ENCODE measurements around the gene JRKL. TPM values are rescaled to one million over a fixed set of nuclear protein-coding genes. Genes with fewer than 3 reads are reported as not detected.
A peak's percentile ranks its signal among the peaks of the same experiment; 100 is the strongest.

The JRKL gene
- total and polyA plus RNA-seq, 2 of the 13 experiments (the other 11 are each of a cell fraction or from before 2014, with no cell fraction given), result 3.2 to 4.5 TPM

DNA sequence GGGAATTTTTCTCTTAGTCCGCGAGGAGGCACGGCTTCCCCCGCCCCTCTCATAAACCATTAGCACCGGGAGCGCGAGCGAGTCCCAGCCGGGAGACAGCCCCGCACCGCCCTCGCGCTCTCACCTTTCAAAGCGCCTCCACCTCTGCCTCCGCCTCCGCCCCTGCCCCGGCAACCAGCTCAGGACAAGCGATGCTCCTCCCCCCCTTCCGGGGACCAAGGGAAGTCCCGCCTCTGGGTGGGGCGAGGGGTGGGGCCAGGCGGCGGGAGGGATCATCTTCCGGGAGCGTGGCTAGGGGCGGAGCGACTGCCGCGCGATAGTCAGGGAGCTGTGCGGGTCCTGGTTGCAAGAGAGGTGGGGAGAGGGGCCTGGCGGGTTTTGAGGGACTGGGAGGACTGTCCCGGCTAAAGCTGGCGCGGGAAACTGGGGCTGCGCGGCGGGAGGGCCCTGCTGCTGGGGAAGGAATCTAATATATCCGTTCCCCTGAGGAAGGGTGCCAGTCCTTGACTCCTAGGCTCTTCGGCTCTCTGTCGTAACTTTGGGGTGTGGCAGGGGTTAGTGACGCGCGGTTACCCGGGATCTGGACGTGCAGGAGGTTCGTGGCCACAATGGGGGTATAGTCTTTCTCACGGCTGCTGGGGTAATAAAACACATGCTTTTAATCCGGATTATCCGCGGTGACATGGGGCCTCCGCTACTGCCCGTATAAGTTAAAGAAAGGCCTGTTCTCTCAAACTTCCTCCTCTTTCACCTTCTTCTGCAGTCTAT lies at the start of gene JRKL, which contains the start of gene CCDC82 (continued):
- TF ChIP-seq, protein P1, sequence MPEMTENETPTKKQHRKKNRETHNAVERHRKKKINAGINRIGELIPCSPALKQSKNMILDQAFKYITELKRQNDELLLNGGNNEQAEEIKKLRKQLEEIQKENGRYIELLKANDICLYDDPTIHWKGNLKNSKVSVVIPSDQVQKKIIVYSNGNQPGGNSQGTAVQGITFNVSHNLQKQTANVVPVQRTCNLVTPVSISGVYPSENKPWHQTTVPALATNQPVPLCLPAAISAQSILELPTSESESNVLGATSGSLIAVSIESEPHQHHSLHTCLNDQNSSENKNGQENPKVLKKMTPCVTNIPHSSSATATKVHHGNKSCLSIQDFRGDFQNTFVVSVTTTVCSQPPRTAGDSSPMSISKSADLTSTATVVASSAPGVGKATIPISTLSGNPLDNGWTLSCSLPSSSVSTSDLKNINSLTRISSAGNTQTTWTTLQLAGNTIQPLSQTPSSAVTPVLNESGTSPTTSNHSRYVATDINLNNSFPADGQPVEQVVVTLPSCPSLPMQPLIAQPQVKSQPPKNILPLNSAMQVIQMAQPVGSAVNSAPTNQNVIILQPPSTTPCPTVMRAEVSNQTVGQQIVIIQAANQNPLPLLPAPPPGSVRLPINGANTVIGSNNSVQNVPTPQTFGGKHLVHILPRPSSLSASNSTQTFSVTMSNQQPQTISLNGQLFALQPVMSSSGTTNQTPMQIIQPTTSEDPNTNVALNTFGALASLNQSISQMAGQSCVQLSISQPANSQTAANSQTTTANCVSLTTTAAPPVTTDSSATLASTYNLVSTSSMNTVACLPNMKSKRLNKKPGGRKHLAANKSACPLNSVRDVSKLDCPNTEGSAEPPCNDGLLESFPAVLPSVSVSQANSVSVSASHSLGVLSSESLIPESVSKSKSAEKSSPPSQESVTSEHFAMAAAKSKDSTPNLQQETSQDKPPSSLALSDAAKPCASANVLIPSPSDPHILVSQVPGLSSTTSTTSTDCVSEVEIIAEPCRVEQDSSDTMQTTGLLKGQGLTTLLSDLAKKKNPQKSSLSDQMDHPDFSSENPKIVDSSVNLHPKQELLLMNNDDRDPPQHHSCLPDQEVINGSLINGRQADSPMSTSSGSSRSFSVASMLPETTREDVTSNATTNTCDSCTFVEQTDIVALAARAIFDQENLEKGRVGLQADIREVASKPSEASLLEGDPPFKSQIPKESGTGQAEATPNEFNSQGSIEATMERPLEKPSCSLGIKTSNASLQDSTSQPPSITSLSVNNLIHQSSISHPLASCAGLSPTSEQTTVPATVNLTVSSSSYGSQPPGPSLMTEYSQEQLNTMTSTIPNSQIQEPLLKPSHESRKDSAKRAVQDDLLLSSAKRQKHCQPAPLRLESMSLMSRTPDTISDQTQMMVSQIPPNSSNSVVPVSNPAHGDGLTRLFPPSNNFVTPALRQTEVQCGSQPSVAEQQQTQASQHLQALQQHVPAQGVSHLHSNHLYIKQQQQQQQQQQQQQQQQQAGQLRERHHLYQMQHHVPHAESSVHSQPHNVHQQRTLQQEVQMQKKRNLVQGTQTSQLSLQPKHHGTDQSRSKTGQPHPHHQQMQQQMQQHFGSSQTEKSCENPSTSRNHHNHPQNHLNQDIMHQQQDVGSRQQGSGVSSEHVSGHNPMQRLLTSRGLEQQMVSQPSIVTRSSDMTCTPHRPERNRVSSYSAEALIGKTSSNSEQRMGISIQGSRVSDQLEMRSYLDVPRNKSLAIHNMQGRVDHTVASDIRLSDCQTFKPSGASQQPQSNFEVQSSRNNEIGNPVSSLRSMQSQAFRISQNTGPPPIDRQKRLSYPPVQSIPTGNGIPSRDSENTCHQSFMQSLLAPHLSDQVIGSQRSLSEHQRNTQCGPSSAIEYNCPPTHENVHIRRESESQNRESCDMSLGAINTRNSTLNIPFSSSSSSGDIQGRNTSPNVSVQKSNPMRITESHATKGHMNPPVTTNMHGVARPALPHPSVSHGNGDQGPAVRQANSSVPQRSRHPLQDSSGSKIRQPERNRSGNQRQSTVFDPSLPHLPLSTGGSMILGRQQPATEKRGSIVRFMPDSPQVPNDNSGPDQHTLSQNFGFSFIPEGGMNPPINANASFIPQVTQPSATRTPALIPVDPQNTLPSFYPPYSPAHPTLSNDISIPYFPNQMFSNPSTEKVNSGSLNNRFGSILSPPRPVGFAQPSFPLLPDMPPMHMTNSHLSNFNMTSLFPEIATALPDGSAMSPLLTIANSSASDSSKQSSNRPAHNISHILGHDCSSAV (CRISPR knock-in tag; IDR thresholded peaks at IDR 0.05; ENCODE audit: borderline replicate concordance), result no peak
- TF ChIP-seq SP2 (CRISPR knock-in tag; IDR thresholded peaks at IDR 0.05), result peak; percentile 90
- TF ChIP-seq ZNF878 (CRISPR knock-in tag; IDR thresholded peaks at IDR 0.05), result peak; percentile 64; the same call in 1 of the 2 replicates
- peak; percentile 31; the same call in 1 of the 2 replicates for TF ChIP-seq SOX5 (CRISPR knock-in tag; IDR thresholded peaks at IDR 0.05; ENCODE audit: borderline replicate concordance)
- peak; percentile 34; the same call in 1 of the 2 replicates for TF ChIP-seq ZNF879 (CRISPR knock-in tag; IDR thresholded peaks at IDR 0.05)
- no peak for TF ChIP-seq U2AF2 (IDR thresholded peaks at IDR 0.05; ENCODE audit: low read depth, low read length)
- TF ChIP-seq ZNF329 (CRISPR knock-in tag; IDR thresholded peaks at IDR 0.05; ENCODE audit: low read depth), result no peak
- TF ChIP-seq, protein P2, sequence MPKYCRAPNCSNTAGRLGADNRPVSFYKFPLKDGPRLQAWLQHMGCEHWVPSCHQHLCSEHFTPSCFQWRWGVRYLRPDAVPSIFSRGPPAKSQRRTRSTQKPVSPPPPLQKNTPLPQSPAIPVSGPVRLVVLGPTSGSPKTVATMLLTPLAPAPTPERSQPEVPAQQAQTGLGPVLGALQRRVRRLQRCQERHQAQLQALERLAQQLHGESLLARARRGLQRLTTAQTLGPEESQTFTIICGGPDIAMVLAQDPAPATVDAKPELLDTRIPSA (CRISPR knock-in tag; IDR thresholded peaks at IDR 0.05; ENCODE audit: borderline replicate concordance), result peak; percentile 87; the same call in 1 of the 2 replicates
- TF ChIP-seq SNRNP70 (IDR thresholded peaks at IDR 0.05; ENCODE audit: low read depth, low read length), result no peak
- TF ChIP-seq, protein P3, sequence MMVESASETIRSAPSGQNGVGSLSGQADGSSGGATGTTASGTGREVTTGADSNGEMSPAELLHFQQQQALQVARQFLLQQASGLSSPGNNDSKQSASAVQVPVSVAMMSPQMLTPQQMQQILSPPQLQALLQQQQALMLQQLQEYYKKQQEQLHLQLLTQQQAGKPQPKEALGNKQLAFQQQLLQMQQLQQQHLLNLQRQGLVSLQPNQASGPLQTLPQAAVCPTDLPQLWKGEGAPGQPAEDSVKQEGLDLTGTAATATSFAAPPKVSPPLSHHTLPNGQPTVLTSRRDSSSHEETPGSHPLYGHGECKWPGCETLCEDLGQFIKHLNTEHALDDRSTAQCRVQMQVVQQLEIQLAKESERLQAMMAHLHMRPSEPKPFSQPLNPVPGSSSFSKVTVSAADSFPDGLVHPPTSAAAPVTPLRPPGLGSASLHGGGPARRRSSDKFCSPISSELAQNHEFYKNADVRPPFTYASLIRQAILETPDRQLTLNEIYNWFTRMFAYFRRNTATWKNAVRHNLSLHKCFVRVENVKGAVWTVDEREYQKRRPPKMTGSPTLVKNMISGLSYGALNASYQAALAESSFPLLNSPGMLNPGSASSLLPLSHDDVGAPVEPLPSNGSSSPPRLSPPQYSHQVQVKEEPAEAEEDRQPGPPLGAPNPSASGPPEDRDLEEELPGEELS (CRISPR knock-in tag; IDR thresholded peaks at IDR 0.05), result peak; percentile 43; the same call in 1 of the 2 replicates
- peak; percentile 26; the same call in 1 of the 2 replicates for TF ChIP-seq CEBPG (CRISPR knock-in tag; IDR thresholded peaks at IDR 0.05)
- no peak for TF ChIP-seq ZNF496 (CRISPR knock-in tag; IDR thresholded peaks at IDR 0.05; ENCODE audit: insufficient replicate concordance)
- TF ChIP-seq SIN3A (IDR thresholded peaks at IDR 0.05; ENCODE audit: borderline replicate concordance, low read depth, low read length), result no peak
- peak; percentile 90; the same call in 1 of the 2 replicates for TF ChIP-seq ZNF33A (CRISPR knock-in tag; IDR thresholded peaks at IDR 0.05; ENCODE audit: borderline replicate concordance)
- TF ChIP-seq, protein P4, sequence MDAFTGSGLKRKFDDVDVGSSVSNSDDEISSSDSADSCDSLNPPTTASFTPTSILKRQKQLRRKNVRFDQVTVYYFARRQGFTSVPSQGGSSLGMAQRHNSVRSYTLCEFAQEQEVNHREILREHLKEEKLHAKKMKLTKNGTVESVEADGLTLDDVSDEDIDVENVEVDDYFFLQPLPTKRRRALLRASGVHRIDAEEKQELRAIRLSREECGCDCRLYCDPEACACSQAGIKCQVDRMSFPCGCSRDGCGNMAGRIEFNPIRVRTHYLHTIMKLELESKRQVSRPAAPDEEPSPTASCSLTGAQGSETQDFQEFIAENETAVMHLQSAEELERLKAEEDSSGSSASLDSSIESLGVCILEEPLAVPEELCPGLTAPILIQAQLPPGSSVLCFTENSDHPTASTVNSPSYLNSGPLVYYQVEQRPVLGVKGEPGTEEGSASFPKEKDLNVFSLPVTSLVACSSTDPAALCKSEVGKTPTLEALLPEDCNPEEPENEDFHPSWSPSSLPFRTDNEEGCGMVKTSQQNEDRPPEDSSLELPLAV (CRISPR knock-in tag; conservative IDR thresholded peaks at IDR 0.05; ENCODE audit: low read depth), result 0 out of 2 replicates have a peak, but pooled peaks have one; percentile 47
- peak; percentile 55; the same call in 1 of the 2 replicates for TF ChIP-seq MTF1 (CRISPR knock-in tag; IDR thresholded peaks at IDR 0.05)

Measured in HepG2 (cell line).